ENCODE results near the gene STH. TPM values are rescaled to one million over a fixed set of nuclear protein-coding genes. Genes with fewer than 3 reads are reported as not detected.
A peak's percentile ranks its signal among the peaks of the same experiment; 100 is the strongest.
"Not testable (repeated sequence)": the region's sequence is repeated elsewhere in the genome, so short reads cannot be mapped to it uniquely, and the experiment has no call there.

STH gene
- total and polyA plus RNA-seq, 12 donors, result not detected

- Histone ChIP-seq H3K27ac (no peak overlapping the region), H3K4me3 (no peak overlapping the region), H3K36me3 (no peaks in the 10 kb centered on the region), H3K9me3 (no peaks in the 10 kb centered on the region), H3K4me1 (no peaks in the 10 kb centered on the region), H3K27me3 (no peaks in the 10 kb centered on the region)
- intact Hi-C loops (cut with DNase I), result no loop called here
- TF ChIP-seq CTCF (IDR thresholded peaks at IDR 0.05), result no peak
- ATAC-seq, result no peak
- no peak for DNase-seq
- 94 to 99% methylated on average over 7 of the region's 7 CpGs for WGBS, 2 donors
These were observed 14.1 kb downstream of the STH start for GRCh38 chr17:46013127-46013501.

DNA sequence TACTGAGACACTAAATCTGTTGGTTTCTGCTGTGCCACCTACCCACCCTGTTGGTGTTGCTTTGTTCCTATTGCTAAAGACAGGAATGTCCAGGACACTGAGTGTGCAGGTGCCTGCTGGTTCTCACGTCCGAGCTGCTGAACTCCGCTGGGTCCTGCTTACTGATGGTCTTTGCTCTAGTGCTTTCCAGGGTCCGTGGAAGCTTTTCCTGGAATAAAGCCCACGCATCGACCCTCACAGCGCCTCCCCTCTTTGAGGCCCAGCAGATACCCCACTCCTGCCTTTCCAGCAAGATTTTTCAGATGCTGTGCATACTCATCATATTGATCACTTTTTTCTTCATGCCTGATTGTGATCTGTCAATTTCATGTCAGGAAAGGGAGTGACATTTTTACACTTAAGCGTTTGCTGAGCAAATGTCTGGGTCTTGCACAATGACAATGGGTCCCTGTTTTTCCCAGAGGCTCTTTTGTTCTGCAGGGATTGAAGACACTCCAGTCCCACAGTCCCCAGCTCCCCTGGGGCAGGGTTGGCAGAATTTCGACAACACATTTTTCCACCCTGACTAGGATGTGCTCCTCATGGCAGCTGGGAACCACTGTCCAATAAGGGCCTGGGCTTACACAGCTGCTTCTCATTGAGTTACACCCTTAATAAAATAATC, 14.6 kb downstream of the STH start:
- Histone ChIP-seq H3K27me3 (no peaks in the 10 kb centered on the region), H3K36me3 (no peaks in the 10 kb centered on the region), H3K9me3 (no peaks in the 10 kb centered on the region), H3K4me3 (no peak overlapping the region), H3K4me1 (no peaks in the 10 kb centered on the region), H3K27ac (no peak overlapping the region)
- intact Hi-C loops (cut with DNase I), result no loop called here
- 73 to 78% methylated on average over 9 of the region's 9 CpGs for WGBS, 2 donors
- DNase-seq (no peak), ATAC-seq (no peak)
- no peak for TF ChIP-seq CTCF (IDR thresholded peaks at IDR 0.05)

- H3K4me3 ChIP-seq; H3K27me3 ChIP-seq; ATAC-seq; H3K9me3 ChIP-seq; DNase-seq; H3K4me1 ChIP-seq; intact Hi-C loops (cut with DNase I): not testable (repeated sequence)
- Histone ChIP-seq H3K27ac (peak overlapping the region in 1 of 10 donors; percentile 63), H3K36me3 (peaks cover 0 to 28% (median 0%) of the 10 kb centered on the region in 9 donors)
- 96% methylated on average over 8 of the region's 8 CpGs for WGBS, 2 donors
These were observed 20.4 kb downstream of the STH start for GRCh38 chr17:46019408-46019925.

GRCh38 chr17:46020023-46020761, 21.1 kb downstream of the STH start:
- peak in 5 of 8 donors; percentile 31 to 65 (median 50) for ATAC-seq
- peak overlapping the region in 1 of 10 donors; percentile 63 for H3K27ac ChIP-seq

More at GRCh38 chr17:46020023-46020761, 21.1 kb downstream of the STH start:
- Histone ChIP-seq H3K36me3 (peaks cover 0 to 34% (median 0%) of the 10 kb centered on the region in 9 donors), H3K9me3 (no peaks in the 10 kb centered on the region), H3K4me3 (no peak overlapping the region), H3K4me1 (peaks cover 0 to 5% (median 0%) of the 10 kb centered on the region in 9 donors), H3K27me3 (no peaks in the 10 kb centered on the region)
- DNase-seq, result no peak
- intact Hi-C loops (cut with DNase I), result no loop called here
- TF ChIP-seq CTCF (IDR thresholded peaks at IDR 0.05), result no peak
- WGBS, 2 donors, result 88 to 90% methylated on average over 14 of the region's 14 CpGs
